BJ (cell line): ENCODE measurements around the gene BAIAP2L1. TPM values are rescaled to one million over a fixed set of nuclear protein-coding genes. Genes with fewer than 3 reads are reported as not detected.
"Not testable (repeated sequence)": the region's sequence is repeated elsewhere in the genome, so short reads cannot be mapped to it uniquely, and the experiment has no call there.

Experiments
- CTCF ChIA-PET: fragments of 350-600 bp; formaldehyde crosslinking; extraction: SDS; loops from one replicate; lab custom pipeline; 2021; ENCODE audit warnings: antibody characterized with exemption, inconsistent platforms; lab: Yijun Ruan, JAX
- POLR2A ChIA-PET: fragments of 300-600 bp; sonication (Branson Sonifier 250); formaldehyde crosslinking; extraction: SDS; loops from one replicate; lab custom pipeline; 2021; ENCODE audit warnings: antibody characterized with exemption; lab: Charles Lee
- DNase-seq: peaks from one replicate; pipeline ENCODE4 v3.0.0-alpha.2; 2011; ENCODE audit warnings: low read depth
- H3K27me3 ChIP-seq: 2 replicates; pipeline ENCODE4 v1.6.0; 2011; ENCODE audit warnings: low read length; ENCODE audit not compliant: control insufficient read depth, insufficient read depth
- H3K36me3 ChIP-seq: 2 replicates; pipeline ENCODE4 v1.5.1; 2011; ENCODE audit warnings: low read length; ENCODE audit not compliant: control insufficient read depth, insufficient read depth
- H3K4me3 ChIP-seq: 2 replicates; pipeline ENCODE4 v1.5.1; 2011; ENCODE audit warnings: low read depth, mild to moderate bottlenecking, control low read depth, low read length
- polyA plus RNA-seq: library from polyadenylated mRNA; depleted of rRNA; stranded (reverse); fragments of >200 nt; gene quantifications from 2 replicates; pipeline ENCODE4 v1.2.3, GENCODE V29; 2011
- TF ChIP-seq, protein P1 (sequence below): IDR thresholded peaks from 2 replicates; pipeline ENCODE4 v1.5.1; 2011; ENCODE audit warnings: low read depth, mild to moderate bottlenecking, control low read depth, inconsistent platforms, low read length, moderate library complexity; ENCODE audit not compliant: insufficient read depth

BAIAP2L1 gene
- polyA plus RNA-seq, 1 experiment, result 11.4 TPM

- no peak for DNase-seq
- no peaks in the 10 kb centered on the region for H3K27me3 ChIP-seq
- CTCF ChIA-PET, result interaction anchor here (0.7 to 1.1 kb wide), 2 partner anchors 26 to 80 kb away, joined by 3 read pairs; no protein-coding TSS in a partner anchor
- no peaks in the 10 kb centered on the region; the same call in 1 of the 2 replicates for H3K36me3 ChIP-seq
- POLR2A ChIA-PET, result no interaction called here
- no peak overlapping the region for H3K4me3 ChIP-seq
- TF ChIP-seq, protein P1, sequence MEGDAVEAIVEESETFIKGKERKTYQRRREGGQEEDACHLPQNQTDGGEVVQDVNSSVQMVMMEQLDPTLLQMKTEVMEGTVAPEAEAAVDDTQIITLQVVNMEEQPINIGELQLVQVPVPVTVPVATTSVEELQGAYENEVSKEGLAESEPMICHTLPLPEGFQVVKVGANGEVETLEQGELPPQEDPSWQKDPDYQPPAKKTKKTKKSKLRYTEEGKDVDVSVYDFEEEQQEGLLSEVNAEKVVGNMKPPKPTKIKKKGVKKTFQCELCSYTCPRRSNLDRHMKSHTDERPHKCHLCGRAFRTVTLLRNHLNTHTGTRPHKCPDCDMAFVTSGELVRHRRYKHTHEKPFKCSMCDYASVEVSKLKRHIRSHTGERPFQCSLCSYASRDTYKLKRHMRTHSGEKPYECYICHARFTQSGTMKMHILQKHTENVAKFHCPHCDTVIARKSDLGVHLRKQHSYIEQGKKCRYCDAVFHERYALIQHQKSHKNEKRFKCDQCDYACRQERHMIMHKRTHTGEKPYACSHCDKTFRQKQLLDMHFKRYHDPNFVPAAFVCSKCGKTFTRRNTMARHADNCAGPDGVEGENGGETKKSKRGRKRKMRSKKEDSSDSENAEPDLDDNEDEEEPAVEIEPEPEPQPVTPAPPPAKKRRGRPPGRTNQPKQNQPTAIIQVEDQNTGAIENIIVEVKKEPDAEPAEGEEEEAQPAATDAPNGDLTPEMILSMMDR, result no peak
Observed at GRCh38 chr7:98321301-98321700, 79.6 kb downstream of the BAIAP2L1 start.

DNA sequence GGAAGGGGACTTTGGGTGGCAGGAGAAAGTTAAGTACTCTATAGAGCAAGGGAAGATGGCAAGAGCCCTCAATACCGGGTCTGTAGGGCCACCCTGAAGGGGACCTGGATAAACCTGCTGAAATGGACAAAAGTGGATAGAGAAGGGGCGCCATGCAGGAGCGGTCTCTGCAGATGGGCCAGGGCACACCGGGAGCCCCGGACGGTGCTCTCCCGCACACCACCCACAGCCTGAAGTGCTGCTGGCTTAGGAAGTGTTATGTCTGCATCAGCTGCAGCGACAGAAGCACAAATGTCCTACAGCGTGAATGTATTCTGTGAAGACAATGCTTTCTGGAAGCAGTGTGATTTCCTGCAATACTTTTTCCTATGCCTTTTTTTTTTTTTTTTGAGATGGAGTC lies 81.7 kb downstream of the BAIAP2L1 start:
- ChIA-PET CTCF (interaction anchor here (0.7 to 1.0 kb wide), 2 partner anchors 9 to 82 kb away, joined by 3 read pairs; partner anchors contain the start of gene BAIAP2L1), POLR2A (interaction anchor here (0.7 kb wide), 2 partner anchors 50 to 69 kb away, joined by 6 to 7 read pairs; no protein-coding TSS in a partner anchor)
- TF ChIP-seq, protein P1, result no peak
- H3K4me3 ChIP-seq, result no peak overlapping the region
- H3K27me3 ChIP-seq, result no peaks in the 10 kb centered on the region
- H3K36me3 ChIP-seq, result peaks cover 1% of the 10 kb centered on the region
- DNase-seq, result no peak

DNA sequence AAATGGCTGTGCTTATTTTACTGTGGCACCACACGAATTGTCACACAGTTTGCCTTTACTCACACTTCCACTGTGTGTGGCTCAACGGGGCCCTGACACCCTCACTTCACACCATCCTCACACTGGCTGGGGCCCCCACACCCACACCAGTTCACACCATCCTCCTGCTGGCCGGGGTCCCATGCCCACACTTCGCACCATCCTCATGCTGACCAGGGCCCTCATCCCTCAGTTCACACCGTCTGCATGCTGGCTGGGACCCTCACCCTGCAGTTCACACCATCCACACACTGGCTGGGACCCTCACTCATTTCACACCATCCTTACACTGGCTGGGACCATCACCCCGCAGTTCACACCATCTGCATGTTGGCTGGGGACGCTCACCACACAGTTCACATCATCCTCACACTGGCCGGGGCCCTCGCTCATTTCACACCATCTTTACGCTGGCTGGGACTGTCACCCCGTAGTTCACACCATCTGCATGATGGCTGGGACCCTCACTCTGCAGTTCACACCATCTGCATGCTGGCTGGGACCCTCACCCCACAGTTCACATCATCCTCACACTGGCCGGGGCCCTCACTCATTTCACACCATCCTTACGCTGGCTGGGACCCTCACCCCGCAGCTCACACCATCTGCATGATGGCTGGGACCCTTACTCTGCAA lies 83.4 kb downstream of the BAIAP2L1 start:
- Histone ChIP-seq H3K36me3 (peaks cover 1% of the 10 kb centered on the region), H3K27me3 (no peaks in the 10 kb centered on the region), H3K4me3 (no peak overlapping the region)
- POLR2A ChIA-PET, result no interaction called here
- no peak for DNase-seq
- TF ChIP-seq, protein P1, result no peak
- CTCF ChIA-PET, result interaction anchor here (0.8 to 0.9 kb wide), 2 partner anchors 11 to 96 kb away, joined by 3 read pairs; no protein-coding TSS in a partner anchor

GRCh38 chr7:98315994-98316527 lies 84.8 kb downstream of the BAIAP2L1 start:
- CTCF ChIA-PET, result interaction anchor here (0.6 to 1.2 kb wide), 3 partner anchors 13 to 85 kb away, joined by 3 to 5 read pairs (median 3); partner anchors contain the start of gene BAIAP2L1
- H3K4me3 ChIP-seq, H3K36me3 ChIP-seq, H3K27me3 ChIP-seq, DNase-seq, POLR2A ChIA-PET: not testable (repeated sequence)

GRCh38 chr7:98315318-98315993 lies 85.4 kb downstream of the BAIAP2L1 start:
- Histone ChIP-seq H3K4me3 (no peak overlapping the region), H3K36me3 (peaks cover 1% of the 10 kb centered on the region), H3K27me3 (no peaks in the 10 kb centered on the region)
- no peak for DNase-seq
- ChIA-PET POLR2A (no interaction called here), CTCF (interaction anchor here (1.2 kb wide), 1 partner anchor 86 kb away, joined by 5 read pairs; the partner anchor contains the start of gene BAIAP2L1)
- TF ChIP-seq, protein P1, result no peak
